Peyer's patch (tissue), 4 donors: Measurements from ENCODE around the gene SELENON.

Experiments used
- CTCF ChIP-seq, 6 experiments: fragments of 450-650 bp in 4 of 6; fragments of 200-600 bp in 2 of 6; sonication (generic) in 1 of 6; IDR thresholded peaks; one replicate each; pipeline ENCODE4 v1.5.1; 2017 to 2019; ENCODE audit warnings: antibody characterized with exemption in 6 of 6, mild to moderate bottlenecking in 3 of 6, moderate library complexity in 1 of 6
- POLR2A ChIP-seq, 2 donors: fragments of 450-650 bp; IDR thresholded peaks; one replicate each; pipeline ENCODE4 v1.5.1; 2017; ENCODE audit warnings: antibody characterized with exemption in 2 of 2, mild to moderate bottlenecking in 2 of 2, moderate library complexity in 2 of 2

DNA sequence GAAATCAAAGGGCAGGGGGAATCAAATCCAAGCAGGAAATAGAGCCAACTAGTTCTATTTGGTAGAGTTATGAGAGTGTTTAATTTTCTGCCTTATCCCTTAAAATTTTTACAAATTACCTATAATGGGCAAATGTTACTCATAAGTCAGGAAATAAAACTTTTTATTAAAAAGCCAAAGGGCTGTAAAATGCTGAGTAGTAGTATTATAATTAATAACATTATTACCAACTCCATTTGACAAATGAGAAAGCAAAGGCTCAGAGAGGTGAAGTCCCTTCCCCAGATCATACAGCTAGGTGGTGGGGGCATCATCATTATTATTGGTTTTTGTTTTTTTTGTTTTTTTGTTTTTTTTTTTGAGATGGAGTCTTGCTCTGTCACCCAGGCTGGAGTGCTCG, 3.4 kb downstream of the SELENON start:
- TF ChIP-seq CTCF (IDR thresholded peaks at IDR 0.05) (no peak), POLR2A (IDR thresholded peaks at IDR 0.05) (no peak)
